GM18873 (cell line): ENCODE results near the gene CST11.
"Not testable (repeated sequence)": the region's sequence is repeated elsewhere in the genome, so short reads cannot be mapped to it uniquely, and the experiment has no call there.

Experiments
- ATAC-seq: cut with Tn5 transposase; IDR thresholded peaks from one replicate; pipeline ENCODE4 v1.9.1; 2021; ENCODE audit warnings: mild to moderate bottlenecking, moderate library complexity, moderate number of reproducible peaks; ENCODE audit not compliant: unreplicated experiment, low FRiP score

Gene CST11

GRCh38 chr20:23452776-23453175 lies at the start of gene CST11:
TSS of gene CST11 (minus strand) at chr20:23452876. CDS start at chr20:23452811, 65 bp downstream.
- ATAC-seq: no peak

- no peak for ATAC-seq
Observed at GRCh38 chr20:23501926-23502325, 49.2 kb upstream of the CST11 start.

- ATAC-seq: no peak
Observed at GRCh38 chr20:23497536-23497935, 44.9 kb upstream of the CST11 start.

GRCh38 chr20:23493172-23493772 lies 40.6 kb upstream of the CST11 start:
- ATAC-seq: no peak

- ATAC-seq: no peak
Observed at GRCh38 chr20:23492292-23492691, 39.6 kb upstream of the CST11 start.

- ATAC-seq: no peak
Observed at GRCh38 chr20:23490817-23491216, 38.1 kb upstream of the CST11 start, which contains the start of gene CST8. TSS of gene CST8 (plus strand) at chr20:23491117. CDS start at chr20:23491668, 551 bp downstream.

GRCh38 chr20:23488996-23489395 lies 36.3 kb upstream of the CST11 start:
- ATAC-seq: no peak

GRCh38 chr20:23488470-23488869 lies 35.8 kb upstream of the CST11 start:
- no peak for ATAC-seq

- ATAC-seq: no peak
Observed at GRCh38 chr20:23484081-23484480, 31.4 kb upstream of the CST11 start.

- no peak for ATAC-seq
Observed at GRCh38 chr20:23482138-23482537, 29.5 kb upstream of the CST11 start.

GRCh38 chr20:23479043-23479442 lies 26.4 kb upstream of the CST11 start:
- no peak for ATAC-seq

GRCh38 chr20:23477223-23477622 lies 24.5 kb upstream of the CST11 start:
- no peak for ATAC-seq

- ATAC-seq: no peak
Observed at GRCh38 chr20:23476015-23476754, 23.5 kb upstream of the CST11 start.

- ATAC-seq: no peak
Observed at GRCh38 chr20:23475395-23475794, 22.7 kb upstream of the CST11 start.

GRCh38 chr20:23473293-23473692 lies 20.6 kb upstream of the CST11 start:
- ATAC-seq: not testable (repeated sequence)

GRCh38 chr20:23472306-23472705 lies 19.6 kb upstream of the CST11 start:
- ATAC-seq: not testable (repeated sequence)

- ATAC-seq: not testable (repeated sequence)
Observed at GRCh38 chr20:23466961-23467360, 14.3 kb upstream of the CST11 start.

- ATAC-seq: no peak
Observed at GRCh38 chr20:23461180-23461579, 8.5 kb upstream of the CST11 start.

GRCh38 chr20:23459461-23460150 lies 6.9 kb upstream of the CST11 start:
- no peak for ATAC-seq

GRCh38 chr20:23456873-23457272 lies 4.2 kb upstream of the CST11 start:
- no peak for ATAC-seq

- no peak for ATAC-seq
Observed at GRCh38 chr20:23456409-23456808, 3.7 kb upstream of the CST11 start.
